Measurements from ENCODE around the gene RNASE11. TPM values are rescaled to one million over a fixed set of nuclear protein-coding genes. Genes with fewer than 3 reads are reported as not detected.

Gene RNASE11
- total RNA-seq, 1 experiment from 2014 or later: not detected

GRCh38 chr14:20611277-20611676 lies 23.5 kb upstream of the RNASE11 start:
- Histone ChIP-seq H3K18ac (ENCODE audit: insufficient read length, low read depth, low read length) (no peak overlapping the region), H2BK120ac (ENCODE audit: low read depth, low read length, poor library complexity, severe bottlenecking) (no peak overlapping the region), H2BK12ac (ENCODE audit: insufficient read length, low read depth, low read length) (no peak overlapping the region), H3T11ph (ENCODE audit: low read length) (no peak overlapping the region), H3K23me2 (ENCODE audit: insufficient read length, low read depth, low read length, poor library complexity, severe bottlenecking) (peaks cover 5% of the 10 kb centered on the region), H2BK5ac (ENCODE audit: insufficient read length, low read length) (no peak overlapping the region), H4K91ac (ENCODE audit: insufficient read length, low read depth, low read length) (no peak overlapping the region), H3K56ac (ENCODE audit: insufficient read length, low read depth, low read length) (no peak overlapping the region), H3K4ac (ENCODE audit: low read depth, low read length) (no peak overlapping the region), H3K79me2 (ENCODE audit: insufficient read depth, low read length) (no peaks in the 10 kb centered on the region), H2BK20ac (ENCODE audit: low read depth, low read length, poor library complexity, severe bottlenecking) (no peak overlapping the region), H3K9ac (ENCODE audit: extremely low read depth, insufficient read length, low read length) (no peak overlapping the region), H4K8ac (replicated peaks; ENCODE audit: insufficient read length, low read depth, low read length) (no peak overlapping the region), H3K27ac (ENCODE audit: insufficient read length, low read depth, low read length) (no peak overlapping the region), H3K27me3 (ENCODE audit: insufficient read depth, low read length) (no peaks in the 10 kb centered on the region), H3K79me1 (ENCODE audit: insufficient read depth, low read depth, low read length, poor library complexity, severe bottlenecking) (no peaks in the 10 kb centered on the region), H4K5ac (ENCODE audit: insufficient read length, low read depth, low read length) (no peak overlapping the region), H3K4me2 (ENCODE audit: insufficient read depth, insufficient read length, low read length) (no peak overlapping the region), H4K20me1 (ENCODE audit: control insufficient read depth, insufficient read depth, insufficient read length) (no peaks in the 10 kb centered on the region), H3K23ac (ENCODE audit: insufficient read length, low read depth, low read length) (no peak overlapping the region), H3K4me1 (ENCODE audit: insufficient read depth, low read length) (no peaks in the 10 kb centered on the region; the same call in 1 of the 2 replicates), H2BK15ac (ENCODE audit: low read depth, low read length) (no peak overlapping the region), H2AK5ac (ENCODE audit: insufficient read length, low read length) (no peak overlapping the region), H3K9me3 (ENCODE audit: control insufficient read depth, low read depth, low read length) (no peaks in the 10 kb centered on the region), H3K14ac (ENCODE audit: insufficient read depth, low read length) (no peak overlapping the region), H2AFZ (ENCODE audit: low read length) (no peak overlapping the region)
- no peak overlapping the region for H3K4me3 Mint-ChIP-seq
- no peaks in the 10 kb centered on the region for H3K27me3 Mint-ChIP-seq (ENCODE audit: low read depth)
- H3K9me3 Mint-ChIP-seq: no peaks in the 10 kb centered on the region; a peak in 1 of 5 replicates
- peaks cover 15 to 18% of the 10 kb centered on the region in 2 experiments for H3K4me1 Mint-ChIP-seq
- H3K36me3 Mint-ChIP-seq (ENCODE audit: insufficient read depth in 1 of 3, low read depth in 3 of 3): no peaks in the 10 kb centered on the region
- WGBS (ENCODE audit: extremely low coverage, insufficient read length, low lambda C conversion rate): no CpG with 5 or more reads among the region's 4 CpGs
- DNase-seq: no peak
- TF ChIP-seq CTCF (conservative IDR thresholded peaks at IDR 0.05): no peak
- H3K27ac Mint-ChIP-seq: no peak overlapping the region
